ENCODE data around the gene DOCK2. TPM values are rescaled to one million over a fixed set of nuclear protein-coding genes. Genes with fewer than 3 reads are reported as not detected.

Gene DOCK2
- polyA plus RNA-seq, 3 donors: 57.5 to 178 (median 115) TPM

DNA sequence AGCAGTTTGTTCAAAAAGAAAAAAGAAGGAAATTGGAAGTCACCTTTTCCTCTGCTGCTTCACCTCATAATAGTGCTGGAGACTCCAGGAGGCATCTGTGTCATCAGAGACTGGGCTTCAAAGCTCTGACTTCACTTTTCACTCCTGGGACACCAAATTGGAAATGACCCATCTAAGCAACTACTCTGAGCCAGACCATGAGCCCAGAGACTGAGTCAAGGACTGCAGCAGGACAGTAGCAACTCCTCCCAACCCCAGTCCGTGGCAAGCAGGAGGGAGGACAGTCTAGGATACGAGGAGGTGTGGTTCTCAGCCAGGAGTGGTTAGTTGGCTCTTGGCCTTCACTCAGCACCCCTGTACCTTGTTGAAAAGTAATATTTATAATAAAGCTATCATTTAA, 211.7 kb downstream of the DOCK2 start:
- Mint-ChIP-seq H3K27ac (peak overlapping the region in 2 of 7 donors; percentile 27 to 69), H3K4me3 (no peak overlapping the region), H3K4me1 (peaks cover 16% of the 10 kb centered on the region), H3K9me3 (peaks cover 21 to 36% (median 24%) of the 10 kb centered on the region in 7 donors), H3K36me3 (peaks cover 81 to 86% of the 10 kb centered on the region in 2 donors), H3K27me3 (ENCODE audit: low read depth in 3 of 3) (no peaks in the 10 kb centered on the region)
- Histone ChIP-seq H2AFZ (ENCODE audit: insufficient read depth, low read depth, low read length, poor library complexity, severe bottlenecking) (no peak overlapping the region), H3K9me3 (replicated peaks in 1 of 2; ENCODE audit: control insufficient read depth in 1 of 2, insufficient read depth in 1 of 2, low read length in 2 of 2) (peaks cover 26 to 34% of the 10 kb centered on the region in 2 donors), H3K4me1 (ENCODE audit: control insufficient read depth in 1 of 2, insufficient read depth in 2 of 2, low read length in 2 of 2) (peaks cover 0 to 5% of the 10 kb centered on the region in 2 donors), H3K36me3 (replicated peaks in 1 of 2; ENCODE audit: control insufficient read depth in 1 of 2, insufficient read depth in 2 of 2, low read length in 2 of 2) (peaks cover 58 to 97% of the 10 kb centered on the region in 2 donors), H3K79me2 (ENCODE audit: insufficient read depth, low read length) (peaks cover 51% of the 10 kb centered on the region), H3K27ac (ENCODE audit: low read depth in 1 of 2, low read length in 2 of 2) (no peak overlapping the region), H3K9ac (ENCODE audit: insufficient read depth, low read length, poor library complexity, severe bottlenecking) (no peak overlapping the region), H4K20me1 (ENCODE audit: insufficient read depth, low read length) (peaks cover 94% of the 10 kb centered on the region), H3K4me2 (replicated peaks; ENCODE audit: extremely low read depth, low read length, poor library complexity, severe bottlenecking) (no peak overlapping the region), H3K27me3 (ENCODE audit: control insufficient read depth in 2 of 2, insufficient read depth in 2 of 2, low read length in 2 of 2) (no peaks in the 10 kb centered on the region), H3K4me3 (replicated peaks in 1 of 3; ENCODE audit: low read depth in 2 of 3, low read length in 3 of 3) (no peak overlapping the region)
- no CpG with 5 or more reads among the region's 2 CpGs for WGBS (ENCODE audit: insufficient coverage)
- intact Hi-C loops (cut with micrococcal nuclease): no loop called here
- no peak for DNase-seq
- TF ChIP-seq CTCF (IDR thresholded peaks at IDR 0.05): no peak

DNA sequence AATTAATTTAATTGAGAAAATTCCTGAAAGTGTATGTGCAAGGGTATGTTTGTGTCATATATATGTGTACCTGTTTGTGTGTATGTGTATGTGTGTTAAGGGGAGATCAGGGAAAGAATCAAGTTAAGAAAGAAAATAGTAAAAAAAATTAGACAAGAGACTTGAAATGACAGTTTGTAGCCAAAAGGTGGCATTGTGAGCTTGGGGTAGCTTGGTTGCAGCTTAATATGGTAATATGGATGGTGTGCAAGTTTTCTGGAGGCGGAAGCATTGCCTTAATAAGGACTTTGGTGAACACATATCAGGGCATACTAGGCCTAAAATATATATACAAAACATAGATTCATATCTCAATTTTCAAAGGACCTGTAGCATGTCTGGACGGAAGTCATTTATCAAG, 213.3 kb downstream of the DOCK2 start:
- Histone ChIP-seq H2AFZ (ENCODE audit: insufficient read depth, low read depth, low read length, poor library complexity, severe bottlenecking) (no peak overlapping the region), H3K27me3 (ENCODE audit: control insufficient read depth in 2 of 2, insufficient read depth in 2 of 2, low read length in 2 of 2) (no peaks in the 10 kb centered on the region), H3K9me3 (replicated peaks in 1 of 2; ENCODE audit: control insufficient read depth in 1 of 2, insufficient read depth in 1 of 2, low read length in 2 of 2) (peaks cover 26 to 34% of the 10 kb centered on the region in 2 donors), H3K4me2 (replicated peaks; ENCODE audit: extremely low read depth, low read length, poor library complexity, severe bottlenecking) (no peak overlapping the region), H3K4me1 (ENCODE audit: control insufficient read depth in 1 of 2, insufficient read depth in 2 of 2, low read length in 2 of 2) (peaks cover 0 to 5% of the 10 kb centered on the region in 2 donors), H3K27ac (ENCODE audit: low read depth in 1 of 2, low read length in 2 of 2) (no peak overlapping the region), H3K79me2 (ENCODE audit: insufficient read depth, low read length) (peaks cover 61% of the 10 kb centered on the region), H3K9ac (ENCODE audit: insufficient read depth, low read length, poor library complexity, severe bottlenecking) (no peak overlapping the region), H3K36me3 (replicated peaks in 1 of 2; ENCODE audit: control insufficient read depth in 1 of 2, insufficient read depth in 2 of 2, low read length in 2 of 2) (peaks cover 42 to 93% of the 10 kb centered on the region in 2 donors), H4K20me1 (ENCODE audit: insufficient read depth, low read length) (peaks cover 94% of the 10 kb centered on the region), H3K4me3 (replicated peaks in 1 of 3; ENCODE audit: low read depth in 2 of 3, low read length in 3 of 3) (no peak overlapping the region)
- peak; percentile 35 for TF ChIP-seq CTCF (IDR thresholded peaks at IDR 0.05)
- Mint-ChIP-seq H3K4me1 (peaks cover 20% of the 10 kb centered on the region), H3K4me3 (no peak overlapping the region), H3K27ac (peak overlapping the region in 3 of 7 donors; percentile 17 to 40 (median 23)), H3K36me3 (peaks cover 75 to 80% of the 10 kb centered on the region in 2 donors), H3K27me3 (ENCODE audit: low read depth in 3 of 3) (no peaks in the 10 kb centered on the region), H3K9me3 (peaks cover 22 to 36% (median 26%) of the 10 kb centered on the region in 7 donors)
- intact Hi-C loops (cut with micrococcal nuclease): no loop called here
- no peak for DNase-seq
- WGBS (ENCODE audit: insufficient coverage): no CpG with 5 or more reads among the region's 2 CpGs

Measured in CD14-positive monocyte (primary cell).